ENCODE data around the gene ZFAND2A. TPM values are rescaled to one million over a fixed set of nuclear protein-coding genes. Genes with fewer than 3 reads are reported as not detected.
"Not testable (repeated sequence)": the region's sequence is repeated elsewhere in the genome, so short reads cannot be mapped to it uniquely, and the experiment has no call there.

ZFAND2A gene
- total RNA-seq, 6 experiments from 2014 or later: 14.3 to 20.8 (median 18.0) TPM

GRCh38 chr7:1120791-1121190 lies 39.2 kb downstream of the ZFAND2A start:
- no peak for TF ChIP-seq CTCF (IDR thresholded peaks at IDR 0.05)
- Mint-ChIP-seq H3K27me3 (ENCODE audit: insufficient read depth) (no peaks in the 10 kb centered on the region; the same call in 1 of the 2 replicates), H3K4me1 (ENCODE audit: low read depth) (no peaks in the 10 kb centered on the region), H3K9me3 (no peaks in the 10 kb centered on the region), H3K36me3 (ENCODE audit: low read depth) (peaks cover 15% of the 10 kb centered on the region), H3K4me3 (no peak overlapping the region), H3K27ac (no peak overlapping the region)
- no peak for DNase-seq

- no peaks in the 10 kb centered on the region for H3K4me1 Mint-ChIP-seq (ENCODE audit: low read depth)
These were observed 40.8 kb downstream of the ZFAND2A start for GRCh38 chr7:1119201-1119600.

GRCh38 chr7:1117321-1117928 lies 42.6 kb downstream of the ZFAND2A start:
- DNase-seq: no peak
- Mint-ChIP-seq H3K4me3 (no peak overlapping the region), H3K9me3 (no peaks in the 10 kb centered on the region), H3K27me3 (ENCODE audit: insufficient read depth) (no peaks in the 10 kb centered on the region; the same call in 1 of the 2 replicates), H3K27ac (no peak overlapping the region), H3K4me1 (ENCODE audit: low read depth) (no peaks in the 10 kb centered on the region), H3K36me3 (ENCODE audit: low read depth) (peaks cover 20% of the 10 kb centered on the region)
- TF ChIP-seq CTCF (IDR thresholded peaks at IDR 0.05): no peak

More at GRCh38 chr7:1119201-1119600, 40.8 kb downstream of the ZFAND2A start:
- H3K27me3 Mint-ChIP-seq (ENCODE audit: insufficient read depth): no peaks in the 10 kb centered on the region; the same call in 1 of the 2 replicates
- no peak for DNase-seq
- H3K4me3 Mint-ChIP-seq: no peak overlapping the region
- no peak for TF ChIP-seq CTCF (IDR thresholded peaks at IDR 0.05)
- no peak overlapping the region for H3K27ac Mint-ChIP-seq
- H3K9me3 Mint-ChIP-seq: no peaks in the 10 kb centered on the region
- peaks cover 20% of the 10 kb centered on the region for H3K36me3 Mint-ChIP-seq (ENCODE audit: low read depth)

GRCh38 chr7:1116383-1117008 lies 43.5 kb downstream of the ZFAND2A start:
- not testable (repeated sequence) for H3K4me1 Mint-ChIP-seq (ENCODE audit: low read depth); H3K27me3 Mint-ChIP-seq (ENCODE audit: insufficient read depth); H3K27ac Mint-ChIP-seq

GRCh38 chr7:1115171-1116045 lies 44.6 kb downstream of the ZFAND2A start:
- H3K27ac Mint-ChIP-seq; H3K4me1 Mint-ChIP-seq (ENCODE audit: low read depth); H3K4me3 Mint-ChIP-seq; H3K27me3 Mint-ChIP-seq (ENCODE audit: insufficient read depth); H3K9me3 Mint-ChIP-seq; DNase-seq: not testable (repeated sequence)
- H3K36me3 Mint-ChIP-seq (ENCODE audit: low read depth): peaks cover 20% of the 10 kb centered on the region

More at GRCh38 chr7:1116383-1117008, 43.5 kb downstream of the ZFAND2A start:
- H3K36me3 Mint-ChIP-seq (ENCODE audit: low read depth): peaks cover 20% of the 10 kb centered on the region
- DNase-seq, H3K9me3 Mint-ChIP-seq, H3K4me3 Mint-ChIP-seq: not testable (repeated sequence)

- TF ChIP-seq CTCF (IDR thresholded peaks at IDR 0.05): no peak
- Mint-ChIP-seq H3K27me3 (ENCODE audit: insufficient read depth) (no peaks in the 10 kb centered on the region), H3K4me1 (ENCODE audit: low read depth) (no peaks in the 10 kb centered on the region), H3K27ac (no peak overlapping the region), H3K9me3 (no peaks in the 10 kb centered on the region), H3K36me3 (ENCODE audit: low read depth) (peaks cover 20% of the 10 kb centered on the region), H3K4me3 (no peak overlapping the region)
- no peak for DNase-seq
These were observed 45.5 kb downstream of the ZFAND2A start for GRCh38 chr7:1114505-1114904.

All from HFFc6 (cell line).